ENCODE measurements around the gene DCTPP1. TPM values are rescaled to one million over a fixed set of nuclear protein-coding genes. Genes with fewer than 3 reads are reported as not detected.

Gene DCTPP1
- total and polyA plus RNA-seq, 4 experiments from 2014 or later = 15.0 to 115 (median 52.5) TPM

DNA sequence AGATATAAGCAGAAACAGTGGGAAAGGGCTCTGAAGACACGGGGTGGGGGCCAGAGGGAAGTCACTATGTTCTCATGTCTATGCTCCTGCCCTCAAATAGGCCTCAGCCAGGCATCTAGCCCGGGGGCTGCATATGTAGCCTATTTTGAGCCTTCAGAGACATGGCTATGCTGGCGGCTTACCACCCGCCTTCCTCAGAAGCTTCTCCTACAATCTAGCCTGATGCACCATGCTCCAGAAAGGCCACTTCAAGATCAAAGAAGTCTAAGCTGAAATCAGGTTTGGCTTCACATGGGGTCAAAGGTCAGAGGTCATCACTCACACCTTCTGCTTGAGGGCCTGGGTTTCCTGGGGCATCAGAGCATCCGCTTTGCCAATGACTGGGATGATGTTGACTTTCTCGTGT, 49.0 kb downstream of the DCTPP1 start:
- Mint-ChIP-seq H3K36me3 (peaks cover 12 to 29% of the 10 kb centered on the region in 2 donors), H3K4me3 (peak overlapping the region; percentile 82 to 97 (median 91)), H3K4me1 (peaks cover 35 to 81% (median 53%) of the 10 kb centered on the region in 4 donors), H3K9me3 (peaks cover 0 to 5% (median 0%) of the 10 kb centered on the region in 8 donors), H3K27ac (peak overlapping the region; percentile 97 to 100 (median 100)), H3K27me3 (no peaks in the 10 kb centered on the region)
- ChIA-PET CTCF (ENCODE audit: partially characterized antibody) (no interaction called here), POLR2A (ENCODE audit: partially characterized antibody) (interaction anchor here (4.0 to 11.2 kb wide), 4 partner anchors 12 to 37 kb away, joined by 47 to 540 read pairs (median 138); partner anchors contain the start of genes CD2BP2, MYL11, TBC1D10B and ZNF48)
- DNase-seq = no peak
- peaks cover 76% of the 10 kb centered on the region for H3K4me1 ChIP-seq (ENCODE audit: insufficient read depth, low read length)
- H3K9me3 ChIP-seq (ENCODE audit: control insufficient read depth in 1 of 2, low read length in 2 of 2) = no peaks in the 10 kb centered on the region
- peak overlapping the region; percentile 86 for H3K27ac ChIP-seq (ENCODE audit: low read depth, low read length)
- peaks cover 6% of the 10 kb centered on the region for H3K36me3 ChIP-seq (ENCODE audit: insufficient read depth, low read length)
- intact Hi-C loops (cut with micrococcal nuclease) = no loop called here
- H3K27me3 ChIP-seq (ENCODE audit: insufficient read depth, low read length) = no peaks in the 10 kb centered on the region
- H3K4me3 ChIP-seq (ENCODE audit: low read length in 2 of 2) = peak overlapping the region; percentile 86 to 88

DNA sequence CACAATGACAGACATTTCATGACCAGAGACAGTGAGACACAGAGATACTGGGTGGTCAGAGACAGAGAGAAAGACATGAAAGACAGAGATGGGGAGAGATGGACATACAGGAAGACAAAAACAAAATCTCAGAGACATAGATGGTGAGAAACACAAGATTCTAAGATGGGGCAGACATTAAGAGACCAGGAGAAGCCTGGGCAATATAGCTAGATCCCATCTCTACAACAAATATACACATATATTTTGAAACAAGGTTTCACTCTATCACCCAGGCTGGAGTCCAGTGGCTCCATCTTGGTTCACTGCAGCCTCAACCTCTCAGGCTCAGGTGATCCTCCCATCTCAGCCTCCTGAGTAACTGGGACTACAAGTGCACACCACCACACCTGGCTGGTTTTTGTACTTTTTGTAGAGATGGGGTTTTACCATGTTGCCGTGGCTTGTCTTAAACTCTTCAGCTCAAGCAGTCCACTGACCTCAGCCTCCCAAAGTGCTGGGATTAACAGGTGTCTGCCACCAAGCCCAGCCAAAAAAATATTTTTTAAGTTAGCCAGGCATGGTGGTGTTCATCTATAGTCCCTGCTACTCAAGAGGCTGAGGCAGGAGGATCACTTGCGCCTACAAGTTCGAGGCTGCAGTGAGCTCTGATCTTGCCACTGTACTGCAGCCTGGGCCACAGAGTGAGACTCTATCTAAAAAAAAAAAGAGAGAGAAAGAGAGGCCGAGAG, 49.6 kb downstream of the DCTPP1 start:
- Histone ChIP-seq H3K27ac (ENCODE audit: low read depth, low read length) (peak overlapping the region; percentile 96), H3K9me3 (ENCODE audit: control insufficient read depth in 1 of 2, low read length in 2 of 2) (no peaks in the 10 kb centered on the region), H3K4me1 (ENCODE audit: insufficient read depth, low read length) (peaks cover 81% of the 10 kb centered on the region), H3K4me3 (ENCODE audit: low read length in 2 of 2) (no peak overlapping the region), H3K27me3 (ENCODE audit: insufficient read depth, low read length) (no peaks in the 10 kb centered on the region), H3K36me3 (ENCODE audit: insufficient read depth, low read length) (peaks cover 6% of the 10 kb centered on the region)
- intact Hi-C loops (cut with micrococcal nuclease) = no loop called here
- Mint-ChIP-seq H3K4me1 (peaks cover 35 to 82% (median 52%) of the 10 kb centered on the region in 4 donors), H3K4me3 (peak overlapping the region; percentile 83 to 97 (median 91)), H3K9me3 (peaks cover 0 to 5% (median 0%) of the 10 kb centered on the region in 8 donors), H3K36me3 (peaks cover 12 to 29% of the 10 kb centered on the region in 2 donors), H3K27me3 (no peaks in the 10 kb centered on the region), H3K27ac (peak overlapping the region; percentile 97 to 100 (median 100))
- ChIA-PET POLR2A (ENCODE audit: partially characterized antibody) (interaction anchor here (1.9 to 11.2 kb wide), 5 partner anchors 12 to 315 kb away, joined by 7 to 540 read pairs (median 52); partner anchors contain the start of genes ALDOA, CD2BP2, MYL11 and TBC1D10B), CTCF (ENCODE audit: partially characterized antibody) (interaction anchor here (0.7 to 1.3 kb wide), 3 partner anchors 10 to 29 kb away, joined by 3 read pairs; no protein-coding TSS in a partner anchor)
- DNase-seq = no peak

GRCh38 chr16:30379158-30379783, 50.6 kb downstream of the DCTPP1 start:
- no peaks in the 10 kb centered on the region for H3K27me3 Mint-ChIP-seq

GRCh38 chr16:30378236-30379157, 51.3 kb downstream of the DCTPP1 start:
- Histone ChIP-seq H3K27ac (ENCODE audit: low read depth, low read length) (peak overlapping the region; percentile 96), H3K4me1 (ENCODE audit: insufficient read depth, low read length) (peaks cover 69% of the 10 kb centered on the region), H3K27me3 (ENCODE audit: insufficient read depth, low read length) (no peaks in the 10 kb centered on the region), H3K4me3 (ENCODE audit: low read length in 2 of 2) (peak overlapping the region; percentile 84 to 91), H3K9me3 (ENCODE audit: control insufficient read depth in 1 of 2, low read length in 2 of 2) (no peaks in the 10 kb centered on the region), H3K36me3 (ENCODE audit: insufficient read depth, low read length) (peaks cover 6% of the 10 kb centered on the region)
- intact Hi-C loops (cut with micrococcal nuclease) = loop anchor here (1.0 to 5.0 kb wide), 7 partner anchors 8 to 571 kb away; partner anchors contain the start of genes ALDOA, CD2BP2, MAZ and TBC1D10B
- Mint-ChIP-seq H3K4me3 (peak overlapping the region; percentile 91 to 100 (median 96)), H3K27me3 (no peaks in the 10 kb centered on the region), H3K36me3 (peaks cover 12 to 29% of the 10 kb centered on the region in 2 donors), H3K27ac (peak overlapping the region; percentile 97 to 100 (median 100)), H3K9me3 (peaks cover 0 to 5% (median 0%) of the 10 kb centered on the region in 8 donors), H3K4me1 (peaks cover 32 to 71% (median 48%) of the 10 kb centered on the region in 4 donors)
- POLR2A ChIA-PET (ENCODE audit: partially characterized antibody) = interaction anchor here (0.6 to 11.2 kb wide), 22 partner anchors 10 to 1527 kb away, joined by 3 to 540 read pairs (median 5); partner anchors contain the start of genes ALDOA, CD2BP2, CORO1A and DCTPP1
- CTCF ChIA-PET (ENCODE audit: partially characterized antibody) = interaction anchor here (0.6 kb wide), 1 partner anchor 31 kb away, joined by 3 read pairs; no protein-coding TSS in a partner anchor
- DNase-seq = peak; percentile 98 to 99 (median 99)

More at GRCh38 chr16:30379158-30379783, 50.6 kb downstream of the DCTPP1 start:
- peaks cover 6% of the 10 kb centered on the region for H3K36me3 ChIP-seq (ENCODE audit: insufficient read depth, low read length)
- Mint-ChIP-seq H3K27ac (peak overlapping the region; percentile 97 to 100 (median 100)), H3K36me3 (peaks cover 12 to 29% of the 10 kb centered on the region in 2 donors), H3K4me3 (peak overlapping the region; percentile 91 to 100 (median 96)), H3K9me3 (peaks cover 0 to 5% (median 0%) of the 10 kb centered on the region in 8 donors), H3K4me1 (peaks cover 35 to 78% (median 52%) of the 10 kb centered on the region in 4 donors)
- ChIA-PET CTCF (ENCODE audit: partially characterized antibody) (interaction anchor here (0.7 to 1.3 kb wide), 3 partner anchors 9 to 30 kb away, joined by 3 read pairs; no protein-coding TSS in a partner anchor), POLR2A (ENCODE audit: partially characterized antibody) (interaction anchor here (1.1 to 11.2 kb wide), 8 partner anchors 11 to 314 kb away, joined by 3 to 540 read pairs (median 24); partner anchors contain the start of genes ALDOA, CD2BP2, FBRS and MYL11)
- H3K4me1 ChIP-seq (ENCODE audit: insufficient read depth, low read length) = peaks cover 77% of the 10 kb centered on the region
- H3K4me3 ChIP-seq (ENCODE audit: low read length in 2 of 2) = peak overlapping the region; percentile 61 to 84
- intact Hi-C loops (cut with micrococcal nuclease) = loop anchor here (2.0 to 5.0 kb wide), 5 partner anchors 16 to 572 kb away; partner anchors contain the start of genes ALDOA, CD2BP2, MAZ and ZNF48
- peak overlapping the region; percentile 96 for H3K27ac ChIP-seq (ENCODE audit: low read depth, low read length)
- DNase-seq = peak in 1 of 5 donors; percentile 46
- H3K27me3 ChIP-seq (ENCODE audit: insufficient read depth, low read length) = no peaks in the 10 kb centered on the region
- no peaks in the 10 kb centered on the region for H3K9me3 ChIP-seq (ENCODE audit: control insufficient read depth in 1 of 2, low read length in 2 of 2)

- peak overlapping the region; percentile 96 for H3K27ac ChIP-seq (ENCODE audit: low read depth, low read length)
- no peaks in the 10 kb centered on the region for H3K9me3 ChIP-seq (ENCODE audit: control insufficient read depth in 1 of 2, low read length in 2 of 2)
- peak; percentile 88 to 93 (median 89) for DNase-seq
- Mint-ChIP-seq H3K27ac (peak overlapping the region; percentile 97 to 100 (median 100)), H3K9me3 (peaks cover 0 to 5% (median 0%) of the 10 kb centered on the region in 8 donors), H3K4me1 (peaks cover 31 to 64% (median 45%) of the 10 kb centered on the region in 4 donors), H3K27me3 (no peaks in the 10 kb centered on the region), H3K4me3 (peak overlapping the region; percentile 91 to 100 (median 96)), H3K36me3 (peaks cover 12 to 29% of the 10 kb centered on the region in 2 donors)
- intact Hi-C loops (cut with micrococcal nuclease) = loop anchor here (1.0 to 5.0 kb wide), 7 partner anchors 8 to 571 kb away; partner anchors contain the start of genes ALDOA, CD2BP2, MAZ and TBC1D10B
- no peaks in the 10 kb centered on the region for H3K27me3 ChIP-seq (ENCODE audit: insufficient read depth, low read length)
- peaks cover 62% of the 10 kb centered on the region for H3K4me1 ChIP-seq (ENCODE audit: insufficient read depth, low read length)
- peaks cover 6% of the 10 kb centered on the region for H3K36me3 ChIP-seq (ENCODE audit: insufficient read depth, low read length)
- ChIA-PET CTCF (ENCODE audit: partially characterized antibody) (interaction anchor here (0.6 kb wide), 1 partner anchor 32 kb away, joined by 3 read pairs; no protein-coding TSS in a partner anchor), POLR2A (ENCODE audit: partially characterized antibody) (interaction anchor here (0.6 to 11.2 kb wide), 21 partner anchors 9 to 1527 kb away, joined by 3 to 540 read pairs (median 5); partner anchors contain the start of genes ALDOA, CD2BP2, CORO1A and DCTPP1)
- H3K4me3 ChIP-seq (ENCODE audit: low read length in 2 of 2) = peak overlapping the region; percentile 48 to 78
These were observed 52.0 kb downstream of the DCTPP1 start for GRCh38 chr16:30377812-30378235.

All from CD4-positive, alpha-beta memory T cell (primary cell).